ENCODE results near the gene EPO. TPM values are rescaled to one million over a fixed set of nuclear protein-coding genes. Genes with fewer than 3 reads are reported as not detected.
A peak's percentile ranks its signal among the peaks of the same experiment; 100 is the strongest.

EPO gene
- total RNA-seq (2014; rRNA removed; shearing (Covaris generic)): not detected in 2 replicates
- not detected in 2 replicates for polyA plus RNA-seq (2016; fragmentation: Nextera tagmentation; extraction: Ambion mirVana)

DNA sequence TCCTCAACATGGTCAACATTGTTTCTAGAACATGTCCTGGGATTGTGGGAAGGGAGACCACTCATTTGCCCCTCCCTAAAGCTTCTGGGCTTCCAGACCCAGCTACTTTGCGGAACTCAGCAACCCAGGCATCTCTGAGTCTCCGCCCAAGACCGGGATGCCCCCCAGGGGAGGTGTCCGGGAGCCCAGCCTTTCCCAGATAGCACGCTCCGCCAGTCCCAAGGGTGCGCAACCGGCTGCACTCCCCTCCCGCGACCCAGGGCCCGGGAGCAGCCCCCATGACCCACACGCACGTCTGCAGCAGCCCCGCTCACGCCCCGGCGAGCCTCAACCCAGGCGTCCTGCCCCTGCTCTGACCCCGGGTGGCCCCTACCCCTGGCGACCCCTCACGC lies at the start of gene EPO:
TSS of gene EPO (plus strand) at position 190 of the 392 bp plus-strand sequence. CDS start 513 bp downstream, outside the sequence.
- Histone ChIP-seq H2AFZ (0 out of 2 replicates have a peak within 1 kb of the TSS, but pooled peaks have one; percentile 5), H3K4me2 (ENCODE audit: unreplicated experiment) (peak within 1 kb of the TSS; percentile 18), H3K79me2 (ENCODE audit: insufficient read depth) (no peaks in the 10 kb centered on the region), H3K9me3 (ENCODE audit: low read depth) (no peaks in the 10 kb centered on the region), H3K9me2 (ENCODE audit: insufficient read depth) (no peaks in the 10 kb centered on the region), H4K20me1 (ENCODE audit: insufficient read depth) (no peaks in the 10 kb centered on the region), H3K9ac (no peak within 1 kb of the TSS), H3K27me3 (replicated peaks; ENCODE audit: insufficient read depth) (peaks cover 27% of the 10 kb centered on the region), H3K27ac (no peak within 1 kb of the TSS), H3K4me3 (no peak within 1 kb of the TSS), H3K36me3 (ENCODE audit: low read depth) (no peaks in the 10 kb centered on the region), H3K4me1 (ENCODE audit: insufficient read depth) (0 out of 2 replicates have a peak, but pooled peaks cover 5% of the 10 kb centered on the region), H3F3A (ENCODE audit: insufficient read depth) (peaks cover 7% of the 10 kb centered on the region; the same call in 1 of the 2 replicates)
- TF ChIP-seq EZH2phosphoT487 (IDR thresholded peaks at IDR 0.05; ENCODE audit: insufficient read depth, low read depth) (no peak), EZH2 (IDR thresholded peaks at IDR 0.05; ENCODE audit: insufficient read depth, poor library complexity, severe bottlenecking) (no peak)
- peak; percentile 31 for DNase-seq
- in situ Hi-C loops (cut with MboI): no loop called here
- WGBS, 2 experiments (ENCODE audit: low coverage in 1 of 2, low lambda C conversion rate in 2 of 2, missing lambda C conversion rate in 2 of 2): 2 to 3% methylated on average over 10 to 21 of the region's 21 CpGs

DNA sequence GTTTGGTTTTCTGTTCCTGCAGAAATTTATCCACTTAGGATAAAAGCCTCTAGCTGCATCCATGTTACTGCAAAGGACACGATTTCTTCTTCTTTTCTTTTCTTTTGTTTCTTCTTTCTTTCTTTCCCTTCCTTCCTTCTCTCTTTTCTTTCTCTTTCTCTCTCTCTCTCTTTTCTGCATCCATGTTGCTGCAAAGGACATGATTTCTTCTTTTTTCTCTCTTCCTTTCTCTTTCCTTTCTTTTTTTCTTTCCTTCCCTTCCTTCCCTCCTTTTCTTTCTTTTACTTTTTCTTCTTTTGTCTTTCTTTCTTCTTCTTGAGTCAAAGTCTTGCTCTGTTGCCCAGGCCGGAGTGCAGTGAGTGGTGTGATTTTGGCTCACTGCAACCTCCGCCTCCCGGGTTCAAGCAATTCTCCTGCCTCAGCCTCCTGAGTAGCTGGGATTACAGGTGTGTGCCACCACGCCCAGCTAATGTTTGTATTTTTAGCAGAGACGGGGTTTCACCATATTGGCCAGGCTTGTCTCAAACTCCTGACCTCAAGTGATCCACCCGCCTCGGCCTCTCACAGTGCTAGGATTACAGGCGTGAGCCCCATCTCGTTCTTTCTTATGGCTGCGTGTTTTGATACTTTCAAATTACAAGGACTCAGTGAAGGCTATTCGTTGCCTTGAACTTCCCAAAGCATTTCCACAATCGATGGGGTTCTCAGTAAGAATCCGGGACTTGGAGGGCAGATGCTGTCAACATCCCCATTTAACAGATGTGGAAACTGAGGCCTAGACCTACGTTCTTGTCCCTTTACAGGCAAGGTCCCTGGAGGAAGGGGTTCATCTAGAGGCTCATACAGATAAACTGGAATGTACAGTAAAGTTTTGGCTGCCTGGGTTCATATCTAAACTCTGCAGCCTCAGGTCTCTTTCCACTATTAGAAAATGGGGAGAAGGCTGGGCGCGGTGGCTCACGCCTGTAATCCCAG lies 48.6 kb upstream of the EPO start:
- H3K4me1 ChIP-seq (ENCODE audit: insufficient read depth): no peaks in the 10 kb centered on the region
- no peaks in the 10 kb centered on the region for H3K27me3 ChIP-seq (replicated peaks; ENCODE audit: insufficient read depth)
- no peak for DNase-seq
- in situ Hi-C loops (cut with MboI): no loop called here
- no peaks in the 10 kb centered on the region for H4K20me1 ChIP-seq (ENCODE audit: insufficient read depth)
- H3K4me2 ChIP-seq (ENCODE audit: unreplicated experiment): no peak overlapping the region
- H2AFZ ChIP-seq: no peak overlapping the region
- H3K9ac ChIP-seq: no peak overlapping the region
- H3F3A ChIP-seq (ENCODE audit: insufficient read depth): no peaks in the 10 kb centered on the region
- H3K9me3 ChIP-seq (ENCODE audit: low read depth): no peaks in the 10 kb centered on the region
- H3K79me2 ChIP-seq (ENCODE audit: insufficient read depth): peaks cover 29% of the 10 kb centered on the region
- no peaks in the 10 kb centered on the region for H3K9me2 ChIP-seq (ENCODE audit: insufficient read depth)
- H3K27ac ChIP-seq: no peak overlapping the region
- H3K4me3 ChIP-seq: no peak overlapping the region
- WGBS, 2 experiments (ENCODE audit: low coverage in 1 of 2, low lambda C conversion rate in 2 of 2, missing lambda C conversion rate in 2 of 2): 80 to 84% methylated on average over 18 of the region's 18 CpGs
- TF ChIP-seq EZH2 (IDR thresholded peaks at IDR 0.05; ENCODE audit: insufficient read depth, poor library complexity, severe bottlenecking): no peak
- TF ChIP-seq EZH2phosphoT487 (IDR thresholded peaks at IDR 0.05; ENCODE audit: insufficient read depth, low read depth): no peak
- no peaks in the 10 kb centered on the region for H3K36me3 ChIP-seq (ENCODE audit: low read depth)

DNA sequence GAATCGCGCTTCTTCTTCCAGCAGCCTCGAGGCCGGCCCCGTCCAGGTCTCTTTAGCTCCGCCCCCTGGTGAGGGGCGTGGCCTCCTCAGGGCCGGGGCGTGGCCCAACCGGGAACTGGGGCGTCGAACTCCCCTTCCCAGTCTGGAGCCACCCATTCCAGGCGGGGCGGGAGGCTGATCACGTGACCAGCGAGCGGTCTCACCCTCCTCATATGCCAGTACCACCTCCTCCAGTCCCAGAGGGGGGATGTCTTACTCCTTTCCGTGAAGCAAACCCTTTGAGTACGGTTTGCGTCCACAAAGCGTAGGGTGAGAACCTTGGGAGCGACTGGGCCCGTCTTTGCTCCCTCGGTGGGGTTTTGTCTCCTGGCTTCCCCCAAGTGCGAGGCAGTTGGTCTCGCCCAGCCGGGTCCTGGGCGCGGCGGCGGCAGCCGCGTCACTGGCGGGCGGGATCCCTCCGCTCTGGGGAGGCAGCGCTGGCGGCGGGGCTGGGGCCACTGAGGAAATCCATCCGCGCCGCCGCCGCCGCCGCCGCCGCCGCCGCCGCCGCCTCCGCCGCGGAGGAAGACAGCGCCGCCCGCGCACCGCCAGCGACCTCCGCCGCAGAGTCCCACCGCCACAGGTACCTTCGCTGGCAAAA lies 46.8 kb upstream of the EPO start, which contains the start of gene GNB2:
TSS of gene GNB2 (plus strand) at position 439 of the 640 bp plus-strand sequence. CDS start 2,526 bp downstream, outside the sequence.
- in situ Hi-C loops (cut with MboI): no loop called here
- Histone ChIP-seq H3K79me2 (ENCODE audit: insufficient read depth) (peaks cover 35% of the 10 kb centered on the region), H3F3A (ENCODE audit: insufficient read depth) (no peaks in the 10 kb centered on the region), H4K20me1 (ENCODE audit: insufficient read depth) (no peaks in the 10 kb centered on the region), H3K4me3 (peak within 1 kb of the TSS; percentile 98), H3K27ac (peak within 1 kb of the TSS; percentile 92), H3K9me3 (ENCODE audit: low read depth) (no peaks in the 10 kb centered on the region), H3K4me1 (ENCODE audit: insufficient read depth) (no peaks in the 10 kb centered on the region), H3K9ac (peak within 1 kb of the TSS; percentile 94), H3K4me2 (ENCODE audit: unreplicated experiment) (peak within 1 kb of the TSS; percentile 68), H3K9me2 (ENCODE audit: insufficient read depth) (no peaks in the 10 kb centered on the region), H2AFZ (peak within 1 kb of the TSS; percentile 63), H3K36me3 (ENCODE audit: low read depth) (peaks cover 4% of the 10 kb centered on the region; the same call in 1 of the 2 replicates), H3K27me3 (replicated peaks; ENCODE audit: insufficient read depth) (no peaks in the 10 kb centered on the region)
- WGBS, 2 experiments (ENCODE audit: low coverage in 1 of 2, low lambda C conversion rate in 2 of 2, missing lambda C conversion rate in 2 of 2): 1% methylated on average over 23 to 61 of the region's 65 CpGs
- TF ChIP-seq EZH2 (IDR thresholded peaks at IDR 0.05; ENCODE audit: insufficient read depth, poor library complexity, severe bottlenecking) (no peak), EZH2phosphoT487 (IDR thresholded peaks at IDR 0.05; ENCODE audit: insufficient read depth, low read depth) (no peak)
- peak; percentile 98 for DNase-seq

DNA sequence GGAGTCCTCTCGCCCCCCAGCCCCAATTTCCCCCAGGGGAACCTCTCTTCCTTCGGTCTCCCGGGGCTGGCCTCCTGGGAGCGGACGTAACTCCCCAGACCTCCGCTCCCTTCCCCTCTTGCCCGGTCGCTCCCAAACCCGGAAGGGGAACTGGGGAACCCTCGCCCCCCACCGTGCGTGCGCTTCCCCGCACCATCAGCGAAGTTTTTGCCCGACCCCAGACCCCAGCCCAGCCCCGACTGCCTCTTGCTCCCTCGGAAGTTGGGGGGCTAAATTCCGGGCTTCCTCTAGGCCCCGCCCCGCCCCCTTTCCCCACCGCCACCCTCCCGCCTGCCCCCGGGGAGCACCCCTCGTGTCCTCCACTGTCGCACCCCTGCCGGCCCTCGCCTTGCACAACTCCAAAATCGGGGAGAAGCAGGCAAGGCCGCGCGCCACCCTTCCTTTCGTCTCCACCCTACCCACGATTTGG lies 46.3 kb upstream of the EPO start:
- H3F3A ChIP-seq (ENCODE audit: insufficient read depth): no peaks in the 10 kb centered on the region
- peak overlapping the region; percentile 94 for H3K9ac ChIP-seq
- peak overlapping the region; percentile 98 for H3K4me3 ChIP-seq
- no peaks in the 10 kb centered on the region for H3K4me1 ChIP-seq (ENCODE audit: insufficient read depth)
- no peaks in the 10 kb centered on the region for H3K27me3 ChIP-seq (replicated peaks; ENCODE audit: insufficient read depth)
- peak overlapping the region; percentile 63 for H2AFZ ChIP-seq
- H3K9me2 ChIP-seq (ENCODE audit: insufficient read depth): no peaks in the 10 kb centered on the region
- DNase-seq: peak; percentile 60
- in situ Hi-C loops (cut with MboI): no loop called here
- peak overlapping the region; percentile 68 for H3K4me2 ChIP-seq (ENCODE audit: unreplicated experiment)
- H3K9me3 ChIP-seq (ENCODE audit: low read depth): no peaks in the 10 kb centered on the region
- H3K27ac ChIP-seq: peak overlapping the region; percentile 92
- peaks cover 37% of the 10 kb centered on the region for H3K79me2 ChIP-seq (ENCODE audit: insufficient read depth)
- peaks cover 4% of the 10 kb centered on the region; the same call in 1 of the 2 replicates for H3K36me3 ChIP-seq (ENCODE audit: low read depth)
- WGBS, 2 experiments (ENCODE audit: low coverage in 1 of 2, low lambda C conversion rate in 2 of 2, missing lambda C conversion rate in 2 of 2): 2% methylated on average over 34 of the region's 34 CpGs; no CpG with 5 or more reads in 1 of the 2 experiments
- H4K20me1 ChIP-seq (ENCODE audit: insufficient read depth): no peaks in the 10 kb centered on the region
- TF ChIP-seq EZH2 (IDR thresholded peaks at IDR 0.05; ENCODE audit: insufficient read depth, poor library complexity, severe bottlenecking) (no peak), EZH2phosphoT487 (IDR thresholded peaks at IDR 0.05; ENCODE audit: insufficient read depth, low read depth) (no peak)

All from GM23248 (cell line).